AG04450 (cell line): ENCODE measurements around the gene P2RY11. TPM values are rescaled to one million over a fixed set of nuclear protein-coding genes. Genes with fewer than 3 reads are reported as not detected.

Experiments
- CTCF ChIA-PET: fragments of 300-600, 350-600 bp; formaldehyde crosslinking; extraction: SDS; loops from one replicate; lab custom pipeline; 2022; ENCODE audit warnings: antibody characterized with exemption, inconsistent platforms; lab: Charles Lee
- POLR2A ChIA-PET: fragments of 350-600 bp; formaldehyde crosslinking; extraction: SDS; loops from one replicate; lab custom pipeline; 2021; ENCODE audit warnings: antibody characterized with exemption, inconsistent platforms; lab: Yijun Ruan, JAX
- DNase-seq: peaks from one replicate; pipeline ENCODE4 v3.0.0-alpha.2; 2011; ENCODE audit warnings: low read depth, low spot score
- H3K27ac ChIP-seq: one replicate; pipeline ENCODE4 v1.5.1; 2012; ENCODE audit warnings: low read depth, low read length, control low read depth
- H3K27me3 ChIP-seq: one replicate; pipeline ENCODE4 v1.6.0; 2012; ENCODE audit warnings: low read length; ENCODE audit not compliant: control insufficient read depth, insufficient read depth
- H3K4me3 ChIP-seq: 2 replicates; pipeline ENCODE4 v1.5.1; 2011; ENCODE audit warnings: mild to moderate bottlenecking, low read depth, low read length, control low read depth
- H3K9me3 ChIP-seq: 2 replicates; pipeline ENCODE4 v1.5.1; 2012; ENCODE audit warnings: low read length; ENCODE audit not compliant: control insufficient read depth, insufficient read depth
- CTCF ChIP-seq: IDR thresholded peaks from 2 replicates; pipeline ENCODE4 v1.5.1; 2011; ENCODE audit warnings: low read depth, low read length, control low read depth, inconsistent platforms
- polyA plus RNA-seq: library from polyadenylated mRNA; depleted of rRNA; stranded (reverse); fragments of >200 nt; gene quantifications from 2 replicates; pipeline ENCODE4 v1.2.3, GENCODE V29; 2011

P2RY11 gene
- polyA plus RNA-seq, 1 experiment: 1.0 TPM

- no peak for TF ChIP-seq CTCF
- CTCF ChIA-PET: no interaction called here
- POLR2A ChIA-PET: no interaction called here
These were observed 12.9 kb downstream of the P2RY11 start for GRCh38 chr19:10124429-10124828.

GRCh38 chr19:10126213-10126639 lies 14.7 kb downstream of the P2RY11 start:
- Histone ChIP-seq H3K9me3 (no peaks in the 10 kb centered on the region), H3K27ac (no peak overlapping the region), H3K27me3 (no peaks in the 10 kb centered on the region), H3K4me3 (no peak overlapping the region)
- CTCF ChIA-PET: interaction anchor here (0.6 kb wide), 2 partner anchors 148 to 160 kb away, joined by 3 to 4 read pairs; partner anchors contain the start of gene ICAM4
- POLR2A ChIA-PET: no interaction called here
- DNase-seq: no peak
- TF ChIP-seq CTCF: no peak

More at GRCh38 chr19:10124429-10124828, 12.9 kb downstream of the P2RY11 start:
- H3K4me3 ChIP-seq: no peak overlapping the region
- DNase-seq: no peak
- no peak overlapping the region for H3K27ac ChIP-seq
- H3K27me3 ChIP-seq: no peaks in the 10 kb centered on the region
- H3K9me3 ChIP-seq: no peaks in the 10 kb centered on the region; the same call in 1 of the 2 replicates

GRCh38 chr19:10132905-10133304 lies 21.4 kb downstream of the P2RY11 start:
- CTCF ChIA-PET: interaction anchor here (0.6 to 1.1 kb wide), 2 partner anchors 13 to 33 kb away, joined by 3 to 4 read pairs; no protein-coding TSS in a partner anchor
- H3K4me3 ChIP-seq: no peak overlapping the region
- TF ChIP-seq CTCF: no peak
- H3K27me3 ChIP-seq: no peaks in the 10 kb centered on the region
- H3K27ac ChIP-seq: no peak overlapping the region
- no peak for DNase-seq
- POLR2A ChIA-PET: interaction anchor here (0.7 kb wide), 1 partner anchor 17 kb away, joined by 6 read pairs; no protein-coding TSS in a partner anchor
- no peaks in the 10 kb centered on the region; the same call in 1 of the 2 replicates for H3K9me3 ChIP-seq

- TF ChIP-seq CTCF: no peak
- ChIA-PET POLR2A (no interaction called here), CTCF (no interaction called here)
- no peak overlapping the region for H3K4me3 ChIP-seq
- no peak for DNase-seq
- no peaks in the 10 kb centered on the region for H3K27me3 ChIP-seq
- no peaks in the 10 kb centered on the region; the same call in 1 of the 2 replicates for H3K9me3 ChIP-seq
- H3K27ac ChIP-seq: no peak overlapping the region
These were observed 22.1 kb downstream of the P2RY11 start for GRCh38 chr19:10133596-10133995.

DNA sequence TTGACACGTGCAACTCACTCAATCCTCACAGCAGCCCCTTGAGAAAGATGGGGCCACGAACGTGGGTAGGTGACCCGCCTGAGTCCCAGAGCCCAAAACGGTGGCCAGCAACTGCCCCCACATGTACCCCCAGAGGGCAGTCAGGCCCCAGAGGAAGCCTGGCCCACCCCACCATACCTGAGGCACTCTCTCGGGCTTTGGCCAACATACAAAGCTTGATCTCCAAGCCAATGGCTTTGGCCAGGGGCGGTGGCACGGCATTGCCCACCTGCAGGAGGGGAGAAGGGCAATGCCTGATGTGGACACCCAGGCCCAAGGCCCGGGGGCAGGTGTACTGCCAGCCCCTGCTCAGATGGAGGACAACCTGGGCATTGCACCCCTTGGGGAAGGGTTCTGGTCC lies 22.5 kb downstream of the P2RY11 start:
- ChIA-PET POLR2A (no interaction called here), CTCF (no interaction called here)
- DNase-seq: no peak
- no peaks in the 10 kb centered on the region; the same call in 1 of the 2 replicates for H3K9me3 ChIP-seq
- H3K4me3 ChIP-seq: no peak overlapping the region
- TF ChIP-seq CTCF: no peak
- no peaks in the 10 kb centered on the region for H3K27me3 ChIP-seq
- no peak overlapping the region for H3K27ac ChIP-seq
